HG02798 (cell line): ENCODE data around the gene PTGES3L.

Experiments used
- ATAC-seq: cut with Tn5 transposase; IDR thresholded peaks from one replicate; pipeline ENCODE4 v1.9.1; 2021; ENCODE audit warnings: mild to moderate bottlenecking; ENCODE audit not compliant: unreplicated experiment, poor library complexity

Gene PTGES3L

DNA sequence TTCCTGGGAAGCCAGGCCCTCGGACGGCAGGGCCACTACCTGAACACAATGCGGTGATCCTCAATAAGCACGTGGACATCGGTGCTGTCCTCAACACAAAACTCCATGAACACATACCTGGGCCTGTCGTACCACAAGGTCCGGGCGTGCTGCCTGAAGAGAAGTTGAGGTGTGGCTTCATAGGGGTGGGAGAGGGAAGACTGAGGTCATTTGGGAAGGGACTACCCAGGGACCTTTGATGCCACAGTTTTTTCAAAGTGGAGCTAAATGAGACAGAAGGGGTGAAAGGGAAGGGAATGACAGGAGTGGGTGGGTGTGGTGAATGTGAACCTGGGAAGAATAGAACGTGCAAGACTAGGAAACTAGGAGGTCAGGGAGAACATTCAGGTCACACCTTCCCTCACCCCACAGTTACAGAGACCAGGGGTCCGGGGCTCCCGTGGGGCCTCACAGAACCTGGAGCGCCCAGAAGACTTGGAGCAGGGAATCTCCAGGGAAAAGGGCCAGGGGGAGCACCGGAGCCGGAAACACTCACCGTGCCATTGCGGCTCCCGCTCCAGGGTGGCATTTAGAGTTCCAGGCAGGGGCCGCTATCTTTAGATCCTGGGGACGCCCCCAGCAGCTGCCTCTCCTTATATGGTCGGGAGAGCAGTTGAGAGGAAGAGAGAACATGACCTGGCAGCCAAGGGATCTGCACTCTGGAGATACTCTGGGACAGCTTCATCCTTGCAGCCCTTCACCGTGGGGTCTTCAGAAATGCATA lies at the start of gene PTGES3L:
Gene PTGES3L, minus strand, starts transcription at position 570 of the 763 bp plus-strand sequence. Its CDS starts 27 bp downstream, at position 543.
- ATAC-seq, result peak; percentile 16

GRCh38 chr17:43028221-43028861 lies 48.5 kb upstream of the PTGES3L start:
- no peak for ATAC-seq

GRCh38 chr17:43027091-43028032 lies 47.5 kb upstream of the PTGES3L start:
- ATAC-seq, result no peak

- no peak for ATAC-seq
Observed at GRCh38 chr17:43026595-43026994, 46.7 kb upstream of the PTGES3L start.

- no peak for ATAC-seq
Observed at GRCh38 chr17:43025766-43026537, 46.1 kb upstream of the PTGES3L start.

- ATAC-seq, result no peak
Observed at GRCh38 chr17:43025290-43025657, 45.4 kb upstream of the PTGES3L start.

DNA sequence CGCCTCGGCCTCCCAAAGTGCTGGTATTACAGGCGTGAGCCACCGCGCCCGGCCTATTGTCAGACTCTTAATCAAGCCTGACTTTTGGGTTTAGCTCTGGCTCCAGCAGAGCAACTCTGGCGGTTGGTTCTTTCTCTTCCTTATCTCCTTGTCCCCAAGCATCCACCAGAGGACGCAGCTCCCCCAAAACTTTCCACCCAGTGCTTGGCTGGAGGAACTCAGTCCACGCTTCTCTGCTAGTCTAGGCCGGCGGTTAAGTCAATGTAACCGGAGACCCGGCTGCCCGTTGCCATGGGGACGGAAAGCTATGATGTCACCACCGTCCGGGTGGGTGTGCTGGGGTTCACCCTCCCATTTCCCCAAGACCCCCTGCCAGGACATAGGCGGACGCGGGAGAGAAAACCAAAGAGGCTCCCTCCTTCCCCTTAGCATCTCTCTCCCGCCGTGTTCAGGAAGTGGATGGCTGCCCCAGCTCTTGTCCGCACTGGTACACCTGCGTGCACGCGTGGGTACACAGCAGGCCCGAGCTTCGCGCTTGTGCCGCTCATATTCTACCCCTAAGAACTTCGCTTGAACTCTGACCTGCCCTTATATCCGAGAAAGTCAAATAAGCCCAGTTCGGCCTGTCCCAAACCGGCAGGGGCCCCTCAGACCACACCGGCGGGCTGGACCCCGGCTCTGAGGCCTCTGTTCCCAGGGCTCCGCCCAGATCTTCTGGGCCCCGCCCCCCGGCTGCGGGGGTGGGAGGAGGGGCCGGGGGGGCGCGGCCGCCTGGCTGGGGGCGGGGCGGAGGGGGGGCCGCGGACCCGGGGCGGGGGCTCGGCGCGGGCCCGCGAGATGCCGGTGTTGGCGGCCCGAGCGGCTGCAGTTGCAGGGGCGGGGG lies 44.8 kb upstream of the PTGES3L start, which contains the start of gene RND2:
Gene RND2, plus strand, starts transcription at position 825 of the 883 bp plus-strand sequence. CDS start 117 bp downstream, outside the sequence.
- peak; percentile 41 for ATAC-seq

- ATAC-seq, result peak; percentile 53
Observed at GRCh38 chr17:43021741-43022512, 42.0 kb upstream of the PTGES3L start, which contains the start of gene VAT1. Gene VAT1, minus strand, starts transcription at chr17:43022385. Its CDS starts 63 bp downstream, at chr17:43022322.

- ATAC-seq, result no peak
Observed at GRCh38 chr17:43020789-43021740, 41.2 kb upstream of the PTGES3L start.

DNA sequence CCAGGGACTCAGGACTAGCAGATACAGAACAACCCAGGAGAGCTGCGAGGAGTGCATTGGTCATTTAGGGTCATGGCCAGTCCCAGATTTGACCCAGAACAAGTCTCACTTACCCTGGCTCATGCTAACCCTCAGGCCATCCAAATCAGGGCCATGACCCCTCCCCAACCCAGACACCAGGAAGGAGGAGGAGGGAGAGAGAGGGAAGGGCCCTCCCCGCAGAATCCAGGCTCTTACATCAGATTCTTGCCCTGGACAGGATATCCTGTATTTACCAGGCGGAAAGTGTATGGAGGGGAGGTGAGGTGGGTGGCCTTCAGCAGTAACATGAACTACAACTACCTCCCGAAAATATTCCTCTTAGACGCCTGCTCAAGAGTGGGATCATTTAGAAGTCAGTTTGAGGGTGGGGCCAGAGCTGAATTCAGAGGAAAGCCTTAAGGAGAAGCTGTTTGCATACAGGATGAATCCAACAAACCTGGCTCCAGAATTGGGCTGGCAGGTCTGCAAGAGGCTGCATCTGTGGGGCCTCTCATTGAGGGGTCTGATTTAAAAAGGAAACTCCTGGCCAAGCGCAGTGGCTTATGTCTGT lies 40.2 kb upstream of the PTGES3L start:
- no peak for ATAC-seq

DNA sequence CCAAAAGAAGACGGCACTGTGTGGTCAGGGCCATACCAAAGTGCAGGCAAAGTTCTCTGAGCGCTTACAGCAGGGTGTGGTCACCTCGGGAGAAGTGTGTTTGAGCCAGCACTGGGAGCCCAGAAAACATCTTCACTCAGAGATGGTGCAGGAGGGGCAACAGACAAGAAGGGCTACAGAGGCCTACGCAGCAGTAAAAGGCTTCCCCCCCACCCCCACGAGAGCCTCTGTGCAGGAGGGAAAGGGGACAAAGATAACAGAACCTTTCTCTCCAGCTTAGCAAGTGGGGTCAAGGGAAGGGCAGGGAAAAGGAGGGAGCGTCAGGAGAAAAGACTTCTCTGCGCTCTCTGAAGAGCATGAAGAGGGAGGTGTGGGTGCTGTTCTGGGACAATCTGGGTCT lies 39.5 kb upstream of the PTGES3L start:
- no peak for ATAC-seq

DNA sequence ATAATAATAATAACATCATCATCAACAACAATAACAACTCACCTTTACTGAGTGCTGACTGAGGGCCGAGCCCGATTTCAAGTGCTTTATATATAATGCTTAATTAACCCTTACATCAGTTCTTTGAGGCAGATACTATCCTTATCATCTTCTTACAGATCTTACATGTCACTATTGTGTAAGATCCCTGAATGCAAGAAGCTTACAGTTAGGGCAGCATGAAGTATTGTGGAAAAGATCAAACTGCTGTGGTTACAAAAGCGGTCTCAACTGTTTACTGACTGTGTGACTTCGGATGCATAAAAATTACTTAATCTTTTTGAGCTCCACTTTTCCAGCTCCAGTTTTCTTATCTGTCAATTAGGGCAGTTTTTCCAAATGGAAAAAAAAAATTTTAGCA lies 39.1 kb upstream of the PTGES3L start:
- ATAC-seq, result no peak

- no peak for ATAC-seq
Observed at GRCh38 chr17:43018008-43018853, 38.4 kb upstream of the PTGES3L start.

GRCh38 chr17:43016216-43016615 lies 36.3 kb upstream of the PTGES3L start:
- ATAC-seq, result no peak

GRCh38 chr17:43015579-43015978 lies 35.7 kb upstream of the PTGES3L start:
- ATAC-seq, result no peak
